Activated CD8-positive, alpha-beta T cell treated with anti-CD3 and anti-CD28 coated beads for 36 hours (primary cell): Measurements from ENCODE around the gene ITM2B. TPM values are rescaled to one million over a fixed set of nuclear protein-coding genes. Genes with fewer than 3 reads are reported as not detected.

ENCODE experiments used
- ATAC-seq: fragments of 200-7000 bp; cut with Tn5 transposase; one replicate; pipeline ENCODE4 v1.10.0; 2021; ENCODE audit warnings: mild to moderate bottlenecking, moderate library complexity
- CTCF ChIA-PET: fragments of 350-600 bp; sonication (Branson Sonifier 250); formaldehyde crosslinking; loops from one replicate; lab custom pipeline; 2021; ENCODE audit warnings: antibody characterized with exemption; lab: Charles Lee
- POLR2A ChIA-PET: fragments of 350-600 bp; sonication (Branson Sonifier 250); formaldehyde crosslinking; loops from one replicate; lab custom pipeline; 2021; ENCODE audit warnings: antibody characterized with exemption; lab: Charles Lee
- DNase-seq: peaks from one replicate; pipeline ENCODE4 v3.0.0-alpha.2; 2020
- H3K27ac Mint-ChIP-seq: one replicate; pipeline ENCODE4 v1.8.0; 2021; ENCODE audit warnings: mild to moderate bottlenecking, mixed read lengths
- H3K27me3 Mint-ChIP-seq: one replicate; pipeline ENCODE4 v1.8.0; 2021; ENCODE audit warnings: mixed read lengths
- H3K36me3 Mint-ChIP-seq: one replicate; pipeline ENCODE4 v1.8.0; 2021; ENCODE audit warnings: low read depth, mixed read lengths
- H3K4me1 Mint-ChIP-seq: one replicate; pipeline ENCODE4 v1.8.0; 2021; ENCODE audit warnings: low read depth, mixed read lengths
- H3K4me3 Mint-ChIP-seq: one replicate; pipeline ENCODE4 v1.8.0; 2021; ENCODE audit warnings: mild to moderate bottlenecking, moderate library complexity, mixed read lengths
- H3K9me3 Mint-ChIP-seq: one replicate; pipeline ENCODE4 v1.8.0; 2021; ENCODE audit warnings: mixed read lengths
- CTCF ChIP-seq: fragments of 200-600 bp; IDR thresholded peaks from one replicate; pipeline ENCODE4 v1.8.0; 2022; ENCODE audit warnings: antibody characterized with exemption, mild to moderate bottlenecking
- intact Hi-C: fragments of 100-400 bp; cut with micrococcal nuclease; formaldehyde crosslinking; loops from one replicate; pipeline ENCODE4 v1.10.0; 2022
- total RNA-seq, 2 experiments: library from RNA; stranded (reverse); gene quantifications; one replicate each; pipeline ENCODE4 v1.2.3, GENCODE V29; 2021

Gene ITM2B
- total RNA-seq, 2 experiments from 2014 or later, result 85.5 to 91.2 TPM

- Mint-ChIP-seq H3K4me3 (no peak overlapping the region), H3K27ac (no peak overlapping the region), H3K27me3 (peaks cover 3% of the 10 kb centered on the region), H3K36me3 (peaks cover 59% of the 10 kb centered on the region), H3K4me1 (peaks cover 46% of the 10 kb centered on the region), H3K9me3 (peaks cover 7% of the 10 kb centered on the region)
- intact Hi-C loops, result no loop called here
- no peak for TF ChIP-seq CTCF
- ChIA-PET CTCF (interaction anchor here (1.0 kb wide), 1 partner anchor 190 kb away, joined by 3 read pairs; no protein-coding TSS in a partner anchor), POLR2A (no interaction called here)
- ATAC-seq (no peak), DNase-seq (no peak)
Measured at GRCh38 chr13:48316826-48317510, 84.0 kb downstream of the ITM2B start.

- no peak overlapping the region for H3K27ac Mint-ChIP-seq
- ATAC-seq (no peak), DNase-seq (peak; percentile 3)
- intact Hi-C loops, result no loop called here
- peak overlapping the region; percentile 56 for H3K4me3 Mint-ChIP-seq
- H3K27me3 Mint-ChIP-seq, result peaks cover 5% of the 10 kb centered on the region
- H3K4me1 Mint-ChIP-seq, result peaks cover 47% of the 10 kb centered on the region
- POLR2A ChIA-PET, result interaction anchor here (0.7 to 2.0 kb wide), 2 partner anchors 8 to 204 kb away, joined by 3 to 7 read pairs; no protein-coding TSS in a partner anchor
- no peak for TF ChIP-seq CTCF
- CTCF ChIA-PET, result interaction anchor here (1.0 kb wide), 1 partner anchor 190 kb away, joined by 3 read pairs; no protein-coding TSS in a partner anchor
- H3K36me3 Mint-ChIP-seq, result peaks cover 60% of the 10 kb centered on the region
- H3K9me3 Mint-ChIP-seq, result peaks cover 11% of the 10 kb centered on the region
Measured at GRCh38 chr13:48317511-48318376, 84.7 kb downstream of the ITM2B start.

GRCh38 chr13:48318377-48318811 lies 85.4 kb downstream of the ITM2B start:
- POLR2A ChIA-PET, result interaction anchor here (0.7 to 2.0 kb wide), 2 partner anchors 9 to 203 kb away, joined by 3 to 7 read pairs; no protein-coding TSS in a partner anchor
- Mint-ChIP-seq H3K27ac (no peak overlapping the region), H3K27me3 (peaks cover 5% of the 10 kb centered on the region), H3K4me3 (peak overlapping the region; percentile 56), H3K36me3 (peaks cover 56% of the 10 kb centered on the region), H3K4me1 (peaks cover 47% of the 10 kb centered on the region), H3K9me3 (peaks cover 11% of the 10 kb centered on the region)
- ATAC-seq (peak; percentile 10), DNase-seq (peak; percentile 6)
- CTCF ChIA-PET, result no interaction called here
- intact Hi-C loops, result no loop called here
- TF ChIP-seq CTCF, result no peak

- H3K27me3 Mint-ChIP-seq, result peaks cover 5% of the 10 kb centered on the region
- peaks cover 11% of the 10 kb centered on the region for H3K9me3 Mint-ChIP-seq
- TF ChIP-seq CTCF, result no peak
- peak overlapping the region; percentile 69 for H3K27ac Mint-ChIP-seq
- intact Hi-C loops, result no loop called here
- H3K4me3 Mint-ChIP-seq, result peak overlapping the region; percentile 56
- DNase-seq (peak; percentile 40), ATAC-seq (peak; percentile 49)
- H3K36me3 Mint-ChIP-seq, result peaks cover 54% of the 10 kb centered on the region
- ChIA-PET POLR2A (interaction anchor here (0.7 to 2.0 kb wide), 2 partner anchors 9 to 203 kb away, joined by 3 to 7 read pairs; no protein-coding TSS in a partner anchor), CTCF (interaction anchor here (1.4 to 2.0 kb wide), 2 partner anchors 8 to 13 kb away, joined by 3 to 6 read pairs; no protein-coding TSS in a partner anchor)
- peaks cover 47% of the 10 kb centered on the region for H3K4me1 Mint-ChIP-seq
Measured at GRCh38 chr13:48318821-48319511, 86.0 kb downstream of the ITM2B start.

Other genes with a start within 250 kb of the ITM2B start
- gene SUCLA2, start 231.9 kb upstream of the ITM2B start, total RNA-seq, result 10 to 100 TPM; 42.2 to 44.7 TPM
- gene NUDT15, start 195.5 kb upstream of the ITM2B start, total RNA-seq, result 10 to 100 TPM; 22.8 to 23.5 TPM
- gene MED4, start 138.1 kb upstream of the ITM2B start, total RNA-seq, result 10 to 100 TPM; 53.6 to 57.2 TPM
- gene RB1, start 70.5 kb downstream of the ITM2B start, total RNA-seq, result 10 to 100 TPM; 26.4 to 29.2 TPM
- gene LPAR6, start 179.9 kb downstream of the ITM2B start, total RNA-seq, result 1 to 10 TPM; 5.2 to 6.4 TPM